Astrocyte (in vitro differentiated cells and primary cell): ENCODE data around the gene KBTBD13. TPM values are rescaled to one million over a fixed set of nuclear protein-coding genes. Genes with fewer than 3 reads are reported as not detected.
A peak's percentile ranks its signal among the peaks of the same experiment; 100 is the strongest.

Source experiments
- DNase-seq: peaks from one replicate; pipeline ENCODE4 v3.0.0-alpha.2; 2010; ENCODE audit warnings: low read depth
- FAIRE-seq: peaks from 2 replicates; lab custom pipeline; 2011; peaks lifted over from hg19 to GRCh38; lab: Jason Lieb, UNC
- H2AFZ ChIP-seq: 2 replicates; pipeline ENCODE4 v1.6.0; 2012; ENCODE audit warnings: low read depth, low read length, inconsistent platforms
- H3K27ac ChIP-seq: 2 replicates; pipeline ENCODE4 v1.5.1; 2011; ENCODE audit warnings: low read depth, low read length, inconsistent platforms
- H3K27me3 ChIP-seq: 2 replicates; pipeline ENCODE4 v1.6.0; 2011; ENCODE audit warnings: low read length, inconsistent platforms; ENCODE audit not compliant: insufficient read depth
- H3K36me3 ChIP-seq: 2 replicates; pipeline ENCODE4 v1.5.1; 2011; ENCODE audit warnings: low read length, inconsistent platforms; ENCODE audit not compliant: insufficient read depth
- H3K4me1 ChIP-seq: 2 replicates; pipeline ENCODE4 v1.5.1; 2011; ENCODE audit warnings: low read length, inconsistent platforms; ENCODE audit not compliant: insufficient read depth
- H3K4me2 ChIP-seq: 2 replicates; pipeline ENCODE4 v1.6.0; 2012; ENCODE audit warnings: low read length, inconsistent platforms
- H3K4me3 ChIP-seq: 2 replicates; pipeline ENCODE4 v1.5.1; 2011; ENCODE audit warnings: low read depth, mild to moderate bottlenecking, low read length, inconsistent platforms; ENCODE audit not compliant: insufficient read depth
- H3K79me2 ChIP-seq: 2 replicates; pipeline ENCODE4 v1.6.0; 2012; ENCODE audit warnings: mild to moderate bottlenecking, low read length, inconsistent platforms; ENCODE audit not compliant: insufficient read depth
- H3K9ac ChIP-seq: 2 replicates; pipeline ENCODE4 v1.6.0; 2012; ENCODE audit warnings: mild to moderate bottlenecking, low read length, inconsistent platforms
- H3K9me3 ChIP-seq: 2 replicates; pipeline ENCODE4 v1.5.1; 2012; ENCODE audit warnings: low read depth, mild to moderate bottlenecking, low read length, inconsistent platforms; ENCODE audit not compliant: insufficient read depth
- H4K20me1 ChIP-seq: 2 replicates; pipeline ENCODE4 v1.6.0; 2012; ENCODE audit warnings: low read length, inconsistent platforms; ENCODE audit not compliant: insufficient read depth
- H3K27ac Mint-ChIP-seq: one replicate; pipeline ENCODE4 v1.8.0; 2021; ENCODE audit warnings: mild to moderate bottlenecking, mixed read lengths; ENCODE audit not compliant: unreplicated experiment
- H3K27me3 Mint-ChIP-seq: one replicate; pipeline ENCODE4 v1.8.0; 2021; ENCODE audit warnings: low read depth, mixed read lengths; ENCODE audit not compliant: unreplicated experiment
- H3K36me3 Mint-ChIP-seq: one replicate; pipeline ENCODE4 v1.8.0; 2021; ENCODE audit warnings: low read depth, mixed read lengths; ENCODE audit not compliant: unreplicated experiment
- H3K4me1 Mint-ChIP-seq: one replicate; pipeline ENCODE4 v1.8.0; 2021; ENCODE audit warnings: low read depth, mixed read lengths; ENCODE audit not compliant: unreplicated experiment
- H3K4me3 Mint-ChIP-seq: one replicate; pipeline ENCODE4 v1.8.0; 2021; ENCODE audit warnings: mild to moderate bottlenecking, moderate library complexity, mixed read lengths; ENCODE audit not compliant: unreplicated experiment
- H3K9me3 Mint-ChIP-seq: one replicate; pipeline ENCODE4 v1.8.0; 2021; ENCODE audit warnings: mild to moderate bottlenecking, mixed read lengths; ENCODE audit not compliant: unreplicated experiment
- EZH2 ChIP-seq: IDR thresholded peaks from 2 replicates; pipeline ENCODE4 v1.6.1; 2012; ENCODE audit warnings: mild to moderate bottlenecking, low read length, inconsistent platforms; ENCODE audit not compliant: insufficient read depth
- total RNA-seq: library from RNA; stranded (reverse); gene quantifications from 2 replicates; pipeline ENCODE4 v1.2.1, GENCODE V29; 2021
- TF ChIP-seq, protein P1 (sequence below): IDR thresholded peaks from 2 replicates; pipeline ENCODE4 v1.5.1; 2011; ENCODE audit warnings: low read depth, mild to moderate bottlenecking, inconsistent platforms, low read length, moderate library complexity; ENCODE audit not compliant: insufficient read depth

Gene KBTBD13
- total RNA-seq, 1 donor from 2014 or later: not detected

DNA sequence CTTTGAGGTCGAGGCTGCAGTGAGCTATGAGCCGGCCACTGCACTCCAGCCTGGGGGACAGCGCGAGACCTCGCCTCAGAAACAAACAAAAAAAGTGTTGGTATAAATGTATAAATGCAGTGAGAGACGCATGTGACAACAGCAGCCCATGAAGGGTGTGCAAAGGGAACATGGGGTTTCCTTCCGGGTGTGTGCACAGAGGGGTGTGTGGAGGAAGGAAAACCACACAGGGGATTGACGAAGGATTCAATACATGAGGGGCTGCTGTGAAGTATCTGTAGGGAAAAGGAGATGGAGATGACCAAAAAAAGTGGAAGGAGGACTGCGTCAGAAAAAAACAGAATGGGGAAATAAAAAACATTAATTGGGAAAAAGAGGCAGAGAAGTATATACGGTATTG is 48.2 kb upstream of the KBTBD13 start:
- Histone ChIP-seq H3K4me2 (peak overlapping the region; percentile 96), H3K9me3 (no peaks in the 10 kb centered on the region), H3K79me2 (peaks cover 20% of the 10 kb centered on the region), H2AFZ (no peak overlapping the region), H3K36me3 (peaks cover 16% of the 10 kb centered on the region), H3K4me1 (peaks cover 5% of the 10 kb centered on the region), H3K27me3 (peaks cover 3% of the 10 kb centered on the region), H3K9ac (peak overlapping the region; percentile 89), H3K4me3 (peak overlapping the region; percentile 88), H4K20me1 (peaks cover 8% of the 10 kb centered on the region), H3K27ac (no peak overlapping the region)
- DNase-seq: no peak
- H3K4me1 Mint-ChIP-seq: peaks cover 7% of the 10 kb centered on the region
- FAIRE-seq: no peak
- H3K9me3 Mint-ChIP-seq: no peaks in the 10 kb centered on the region
- TF ChIP-seq EZH2: no peak
- TF ChIP-seq, protein P1, sequence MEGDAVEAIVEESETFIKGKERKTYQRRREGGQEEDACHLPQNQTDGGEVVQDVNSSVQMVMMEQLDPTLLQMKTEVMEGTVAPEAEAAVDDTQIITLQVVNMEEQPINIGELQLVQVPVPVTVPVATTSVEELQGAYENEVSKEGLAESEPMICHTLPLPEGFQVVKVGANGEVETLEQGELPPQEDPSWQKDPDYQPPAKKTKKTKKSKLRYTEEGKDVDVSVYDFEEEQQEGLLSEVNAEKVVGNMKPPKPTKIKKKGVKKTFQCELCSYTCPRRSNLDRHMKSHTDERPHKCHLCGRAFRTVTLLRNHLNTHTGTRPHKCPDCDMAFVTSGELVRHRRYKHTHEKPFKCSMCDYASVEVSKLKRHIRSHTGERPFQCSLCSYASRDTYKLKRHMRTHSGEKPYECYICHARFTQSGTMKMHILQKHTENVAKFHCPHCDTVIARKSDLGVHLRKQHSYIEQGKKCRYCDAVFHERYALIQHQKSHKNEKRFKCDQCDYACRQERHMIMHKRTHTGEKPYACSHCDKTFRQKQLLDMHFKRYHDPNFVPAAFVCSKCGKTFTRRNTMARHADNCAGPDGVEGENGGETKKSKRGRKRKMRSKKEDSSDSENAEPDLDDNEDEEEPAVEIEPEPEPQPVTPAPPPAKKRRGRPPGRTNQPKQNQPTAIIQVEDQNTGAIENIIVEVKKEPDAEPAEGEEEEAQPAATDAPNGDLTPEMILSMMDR: no peak
- H3K27me3 Mint-ChIP-seq: peaks cover 5% of the 10 kb centered on the region
- H3K36me3 Mint-ChIP-seq: no peaks in the 10 kb centered on the region
- H3K27ac Mint-ChIP-seq: peak overlapping the region; percentile 14
- peak overlapping the region; percentile 91 for H3K4me3 Mint-ChIP-seq

DNA sequence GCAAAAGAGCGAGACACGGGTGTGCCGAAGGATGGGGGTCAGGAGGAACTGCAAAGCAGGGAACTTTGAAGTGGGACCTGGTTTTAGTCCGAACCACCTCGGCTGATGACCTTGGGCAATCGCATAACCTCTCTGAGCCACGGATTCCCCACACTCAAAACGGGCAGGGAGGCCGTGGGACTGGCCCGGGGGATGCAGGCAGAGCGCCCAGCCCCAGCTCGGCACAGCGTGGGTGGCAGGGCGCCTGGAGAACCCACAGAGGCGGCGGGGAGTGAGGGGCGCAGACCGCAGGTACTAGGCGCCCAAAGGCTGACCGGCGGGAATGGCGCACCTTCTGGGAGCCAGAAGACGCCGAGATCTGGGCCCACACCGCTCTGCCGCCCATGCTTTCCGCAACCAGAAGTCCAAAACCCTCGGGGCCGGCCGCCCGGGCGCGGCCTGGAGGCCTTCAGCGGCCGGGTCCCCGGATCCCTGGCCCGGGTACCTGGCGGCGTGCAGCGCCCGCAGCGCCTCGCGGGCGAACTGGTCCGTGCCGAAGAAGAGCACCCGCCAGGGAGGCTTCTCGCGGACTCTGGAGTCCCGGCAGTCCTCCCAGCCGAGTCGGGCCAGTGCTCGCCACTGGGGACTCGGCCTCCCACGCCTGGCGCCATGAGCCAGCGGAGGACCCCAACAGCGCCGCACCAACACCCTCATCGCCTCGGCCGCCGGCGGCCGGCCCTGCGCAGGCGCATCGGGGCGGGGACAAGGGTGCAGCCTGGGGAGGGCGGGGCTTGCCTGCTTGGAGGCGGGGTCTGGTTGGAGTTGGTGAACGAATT is 47.4 kb upstream of the KBTBD13 start, which contains the start of gene MTFMT:
Gene MTFMT (minus strand): TSS at position 719 of the 815 bp plus-strand sequence. CDS start 26 bp downstream, at position 693.
- peaks cover 8% of the 10 kb centered on the region for H4K20me1 ChIP-seq
- no peaks in the 10 kb centered on the region for H3K9me3 Mint-ChIP-seq
- peaks cover 12% of the 10 kb centered on the region for H3K36me3 ChIP-seq
- H3K27me3 Mint-ChIP-seq: peaks cover 5% of the 10 kb centered on the region
- peaks cover 3% of the 10 kb centered on the region for H3K27me3 ChIP-seq
- H3K27ac Mint-ChIP-seq: peak within 1 kb of the TSS; percentile 14
- peak within 1 kb of the TSS; percentile 88 for H3K4me3 ChIP-seq
- DNase-seq (peak; percentile 49), FAIRE-seq (no peak)
- H2AFZ ChIP-seq: peak within 1 kb of the TSS; percentile 88
- H3K4me3 Mint-ChIP-seq: peak within 1 kb of the TSS; percentile 91
- peaks cover 20% of the 10 kb centered on the region for H3K79me2 ChIP-seq
- H3K36me3 Mint-ChIP-seq: no peaks in the 10 kb centered on the region
- no peaks in the 10 kb centered on the region for H3K9me3 ChIP-seq
- H3K4me2 ChIP-seq: peak within 1 kb of the TSS; percentile 96
- H3K4me1 Mint-ChIP-seq: peaks cover 7% of the 10 kb centered on the region
- H3K4me1 ChIP-seq: peaks cover 5% of the 10 kb centered on the region
- peak within 1 kb of the TSS; percentile 54 for H3K27ac ChIP-seq
- H3K9ac ChIP-seq: peak within 1 kb of the TSS; percentile 89
- TF ChIP-seq, protein P1: peak; percentile 2
- TF ChIP-seq EZH2: no peak
